Keratinocyte (primary cell): Measurements from ENCODE around the gene WASHC1. TPM values are rescaled to one million over a fixed set of nuclear protein-coding genes. Genes with fewer than 3 reads are reported as not detected.
"Not testable (repeated sequence)": the region's sequence is repeated elsewhere in the genome, so short reads cannot be mapped to it uniquely, and the experiment has no call there.

Source experiments
- DNase-seq: peaks from one replicate; pipeline ENCODE4 v3.0.0-alpha.2; 2011; ENCODE audit warnings: low read depth, missing footprints, low spot score
- FAIRE-seq: peaks from 2 replicates; lab custom pipeline; 2011; peaks lifted over from hg19 to GRCh38; lab: Jason Lieb, UNC
- H2AFZ ChIP-seq: 2 replicates; pipeline ENCODE4 v1.6.0; 2012; ENCODE audit warnings: low read length, control low read depth, inconsistent platforms; ENCODE audit not compliant: control insufficient read depth
- H3K27ac ChIP-seq: 2 replicates; pipeline ENCODE4 v1.5.1; 2011; ENCODE audit warnings: low read length; ENCODE audit not compliant: control insufficient read depth, insufficient read depth
- H3K27me3 ChIP-seq: 3 replicates; pipeline ENCODE4 v1.6.0; 2011; ENCODE audit warnings: low read length; ENCODE audit not compliant: control insufficient read depth, insufficient read depth; ENCODE audit errors: extremely low read depth
- H3K36me3 ChIP-seq, 2 experiments: 2 replicates in 1 of 2; 3 replicates in 1 of 2; pipeline ENCODE4 v1.5.1; 2011; ENCODE audit warnings: low read length in 2 of 2, mild to moderate bottlenecking in 1 of 2; ENCODE audit not compliant: control insufficient read depth in 2 of 2, insufficient read depth in 2 of 2; ENCODE audit errors: extremely low read depth in 1 of 2
- H3K4me1 ChIP-seq: 3 replicates; pipeline ENCODE4 v1.5.1; 2011; ENCODE audit warnings: low read length; ENCODE audit not compliant: control insufficient read depth, insufficient read depth; ENCODE audit errors: extremely low read depth
- H3K4me2 ChIP-seq: 3 replicates; pipeline ENCODE4 v1.6.0; 2011; ENCODE audit warnings: low read depth, low read length; ENCODE audit not compliant: control insufficient read depth, insufficient read depth; ENCODE audit errors: extremely low read depth
- H3K4me3 ChIP-seq, 3 experiments: fragments of 200-600 bp in 1 of 3; sonication (generic) in 1 of 3; 2 replicates in 2 of 3; 3 replicates in 1 of 3; pipeline ENCODE4 v1.5.1; 2011 to 2016; ENCODE audit warnings: low read length in 3 of 3, mild to moderate bottlenecking in 3 of 3, control low read depth in 2 of 3, inconsistent platforms in 1 of 3, low read depth in 1 of 3, mixed read lengths in 1 of 3, mixed run types in 1 of 3, moderate library complexity in 1 of 3; ENCODE audit not compliant: control insufficient read depth in 2 of 3, insufficient read depth in 2 of 3; ENCODE audit errors: extremely low read depth in 1 of 3
- H3K79me2 ChIP-seq: 2 replicates; pipeline ENCODE4 v1.6.0; 2012; ENCODE audit warnings: low read length; ENCODE audit not compliant: control insufficient read depth, insufficient read depth
- H3K9ac ChIP-seq: 3 replicates; pipeline ENCODE4 v1.6.0; 2011; ENCODE audit warnings: low read length; ENCODE audit not compliant: control insufficient read depth, insufficient read depth; ENCODE audit errors: extremely low read depth
- H3K9me1 ChIP-seq: 3 replicates; pipeline ENCODE4 v1.6.0; 2011; ENCODE audit warnings: low read length; ENCODE audit not compliant: control insufficient read depth, insufficient read depth; ENCODE audit errors: extremely low read depth
- H3K9me3 ChIP-seq: 2 replicates; pipeline ENCODE4 v1.5.1; 2012; ENCODE audit warnings: low read depth, low read length; ENCODE audit not compliant: control insufficient read depth
- H4K20me1 ChIP-seq: 3 replicates; pipeline ENCODE4 v1.6.0; 2011; ENCODE audit warnings: low read length; ENCODE audit not compliant: control insufficient read depth, insufficient read depth; ENCODE audit errors: extremely low read depth
- dilution Hi-C: fragments of 300-500 bp; cut with MboI; formaldehyde crosslinking; loops from one replicate; pipeline ENCODE4 v1.7.0; 2020; ENCODE audit warnings: low sequenced_read_pairs; ENCODE audit not compliant: extremely low pct_ligation_motif_present
- polyA plus RNA-seq, 5 experiments: library from polyadenylated mRNA; depleted of rRNA in 3 of 5; stranded (reverse) in 3 of 5; stranded (forward) in 1 of 5; unstranded in 1 of 5; fragments of >200 nt; gene quantifications; 1 replicate in 1 of 5; 2 replicates in 3 of 5; 3 replicates in 1 of 5; pipeline versions ENCODE4 v1.2.1 to v1.2.3, GENCODE V29; 2011 to 2012; ENCODE audit warnings: missing spikeins in 2 of 5, low read depth in 1 of 5, low replicate concordance in 1 of 5

The WASHC1 gene
- polyA plus RNA-seq, 1 donor (not counting 4 experiments of a cell fraction or from before 2014, with no cell fraction given): 7.7 TPM

- H3K9ac ChIP-seq, H3K27ac ChIP-seq, H3K27me3 ChIP-seq, H3K36me3 ChIP-seq, H2AFZ ChIP-seq, H3K9me3 ChIP-seq, H3K79me2 ChIP-seq, DNase-seq, H4K20me1 ChIP-seq, H3K4me2 ChIP-seq, H3K4me1 ChIP-seq, dilution Hi-C loops, H3K9me1 ChIP-seq, FAIRE-seq, H3K4me3 ChIP-seq: not testable (repeated sequence)
Measured at GRCh38 chr9:46639-47271, 17.5 kb upstream of the WASHC1 start.

- dilution Hi-C loops, H3K27ac ChIP-seq, FAIRE-seq, H2AFZ ChIP-seq, DNase-seq, H3K36me3 ChIP-seq, H3K9me3 ChIP-seq, H3K4me2 ChIP-seq, H3K27me3 ChIP-seq, H3K79me2 ChIP-seq, H3K9me1 ChIP-seq, H3K4me1 ChIP-seq, H3K4me3 ChIP-seq, H4K20me1 ChIP-seq, H3K9ac ChIP-seq: not testable (repeated sequence)
Measured at GRCh38 chr9:46164-46563, 16.9 kb upstream of the WASHC1 start.

- H3K9ac ChIP-seq, H3K4me2 ChIP-seq, H3K27ac ChIP-seq, H3K9me1 ChIP-seq, H3K4me3 ChIP-seq, H3K27me3 ChIP-seq, H4K20me1 ChIP-seq, H3K4me1 ChIP-seq, H3K79me2 ChIP-seq, DNase-seq, dilution Hi-C loops, FAIRE-seq, H2AFZ ChIP-seq, H3K36me3 ChIP-seq, H3K9me3 ChIP-seq: not testable (repeated sequence)
Measured at GRCh38 chr9:45180-45878, 16.1 kb upstream of the WASHC1 start.

- H3K9me1 ChIP-seq, H4K20me1 ChIP-seq, H3K4me1 ChIP-seq, H3K4me2 ChIP-seq, H3K27ac ChIP-seq, H3K79me2 ChIP-seq, H3K4me3 ChIP-seq, DNase-seq, H2AFZ ChIP-seq, dilution Hi-C loops, H3K9ac ChIP-seq, H3K27me3 ChIP-seq, H3K36me3 ChIP-seq, FAIRE-seq, H3K9me3 ChIP-seq: not testable (repeated sequence)
Measured at GRCh38 chr9:44416-44815, 15.2 kb upstream of the WASHC1 start.

- H3K27me3 ChIP-seq, H4K20me1 ChIP-seq, H3K27ac ChIP-seq, dilution Hi-C loops, H3K79me2 ChIP-seq, H3K9me1 ChIP-seq, H2AFZ ChIP-seq, H3K36me3 ChIP-seq, FAIRE-seq, H3K9me3 ChIP-seq, H3K9ac ChIP-seq, H3K4me1 ChIP-seq, DNase-seq, H3K4me3 ChIP-seq, H3K4me2 ChIP-seq: not testable (repeated sequence)
Measured at GRCh38 chr9:43636-44035, 14.4 kb upstream of the WASHC1 start.
